GM12875 (cell line): ENCODE measurements around the gene FBXL7.

Experiments used
- H3K4me3 ChIP-seq: one replicate; pipeline ENCODE4 v1.5.1; 2011; ENCODE audit warnings: low read depth, low read length, control low read depth
- CTCF ChIP-seq: IDR thresholded peaks from 2 replicates; pipeline ENCODE4 v1.5.1; 2011; ENCODE audit warnings: low read depth, mild to moderate bottlenecking, control low read depth, inconsistent platforms, low read length, moderate library complexity, borderline replicate concordance; ENCODE audit not compliant: insufficient read depth

FBXL7 gene

GRCh38 chr5:15959370-15960164 is 459.6 kb downstream of the FBXL7 start:
- no peak for TF ChIP-seq CTCF
- H3K4me3 ChIP-seq = no peak overlapping the region

- TF ChIP-seq CTCF = no peak
- H3K4me3 ChIP-seq = no peak overlapping the region
Measured at GRCh38 chr5:15966066-15966640, 466.2 kb downstream of the FBXL7 start.

- H3K4me3 ChIP-seq = no peak overlapping the region
- no peak for TF ChIP-seq CTCF
Measured at GRCh38 chr5:15966651-15967050, 466.7 kb downstream of the FBXL7 start.

GRCh38 chr5:15968993-15969392 is 469.0 kb downstream of the FBXL7 start:
- TF ChIP-seq CTCF = no peak
- no peak overlapping the region for H3K4me3 ChIP-seq

GRCh38 chr5:15977851-15978250 is 477.9 kb downstream of the FBXL7 start:
- no peak for TF ChIP-seq CTCF
- H3K4me3 ChIP-seq = no peak overlapping the region

GRCh38 chr5:15980835-15981234 is 480.9 kb downstream of the FBXL7 start:
- H3K4me3 ChIP-seq = no peak overlapping the region
- no peak for TF ChIP-seq CTCF

- TF ChIP-seq CTCF = no peak
- no peak overlapping the region for H3K4me3 ChIP-seq
Measured at GRCh38 chr5:15983392-15983791, 483.4 kb downstream of the FBXL7 start.
